Measurements from ENCODE around the gene POU2AF3. TPM values are rescaled to one million over a fixed set of nuclear protein-coding genes. Genes with fewer than 3 reads are reported as not detected.
A peak's percentile ranks its signal among the peaks of the same experiment; 100 is the strongest.

The POU2AF3 gene
- total RNA-seq, 4 donors from 2014 or later: 0.50 to 4.7 (median 0.84) TPM; not detected in 1

DNA sequence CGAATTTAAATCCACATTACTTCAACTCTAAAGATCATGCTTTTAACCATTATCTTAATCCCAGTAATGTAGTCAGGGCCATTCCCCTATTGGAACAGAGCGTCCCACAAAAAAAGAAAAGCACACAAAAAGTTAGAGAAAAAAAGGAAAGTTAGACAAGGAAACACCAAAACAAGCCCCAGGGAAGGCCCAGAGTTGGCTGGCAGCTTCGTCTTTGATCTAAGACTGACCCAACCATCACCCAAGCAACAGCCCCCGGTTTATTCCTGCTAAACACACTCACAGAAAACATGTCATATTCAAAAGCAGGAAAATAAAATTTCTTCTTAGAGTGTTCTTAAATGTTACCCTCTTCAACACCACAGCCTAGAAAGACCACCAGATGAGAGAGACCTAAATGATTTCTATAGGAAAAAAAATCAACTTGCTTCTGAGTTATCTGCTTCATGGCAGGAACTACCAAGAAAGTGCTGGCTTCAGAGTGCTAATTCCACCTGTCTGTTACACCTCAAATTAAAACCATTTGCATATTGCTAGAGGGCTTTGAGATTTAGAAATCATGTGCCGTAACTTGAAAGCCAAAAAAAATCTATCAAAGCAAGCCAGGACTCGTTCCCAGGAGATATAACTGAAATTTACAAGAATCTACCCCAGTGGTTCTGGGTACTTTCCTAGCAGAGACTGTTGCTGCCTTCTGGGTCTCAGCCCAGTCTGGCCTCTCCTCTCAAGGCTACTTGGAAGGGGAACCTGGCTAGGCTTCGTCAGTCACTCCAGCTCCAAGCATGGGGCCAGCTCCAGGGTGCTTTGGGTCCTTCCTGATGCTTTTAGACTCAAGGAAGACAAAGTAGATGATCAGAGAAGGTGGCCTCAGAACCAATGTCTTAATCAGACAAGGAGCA, 31.2 kb downstream of the POU2AF3 start:
- no peak for DNase-seq (ENCODE audit: low spot score)
- TF ChIP-seq, protein P1, sequence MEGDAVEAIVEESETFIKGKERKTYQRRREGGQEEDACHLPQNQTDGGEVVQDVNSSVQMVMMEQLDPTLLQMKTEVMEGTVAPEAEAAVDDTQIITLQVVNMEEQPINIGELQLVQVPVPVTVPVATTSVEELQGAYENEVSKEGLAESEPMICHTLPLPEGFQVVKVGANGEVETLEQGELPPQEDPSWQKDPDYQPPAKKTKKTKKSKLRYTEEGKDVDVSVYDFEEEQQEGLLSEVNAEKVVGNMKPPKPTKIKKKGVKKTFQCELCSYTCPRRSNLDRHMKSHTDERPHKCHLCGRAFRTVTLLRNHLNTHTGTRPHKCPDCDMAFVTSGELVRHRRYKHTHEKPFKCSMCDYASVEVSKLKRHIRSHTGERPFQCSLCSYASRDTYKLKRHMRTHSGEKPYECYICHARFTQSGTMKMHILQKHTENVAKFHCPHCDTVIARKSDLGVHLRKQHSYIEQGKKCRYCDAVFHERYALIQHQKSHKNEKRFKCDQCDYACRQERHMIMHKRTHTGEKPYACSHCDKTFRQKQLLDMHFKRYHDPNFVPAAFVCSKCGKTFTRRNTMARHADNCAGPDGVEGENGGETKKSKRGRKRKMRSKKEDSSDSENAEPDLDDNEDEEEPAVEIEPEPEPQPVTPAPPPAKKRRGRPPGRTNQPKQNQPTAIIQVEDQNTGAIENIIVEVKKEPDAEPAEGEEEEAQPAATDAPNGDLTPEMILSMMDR (IDR thresholded peaks at IDR 0.05): no peak
- ATAC-seq (ENCODE audit: low FRiP score): peak; percentile 47

- TF ChIP-seq, protein P1 (IDR thresholded peaks at IDR 0.05): no peak
- no peak for ATAC-seq (ENCODE audit: low FRiP score)
- no peak for DNase-seq (ENCODE audit: low spot score)
Observed at GRCh38 chr11:111330234-111330893, 32.0 kb downstream of the POU2AF3 start.

- TF ChIP-seq, protein P1 (IDR thresholded peaks at IDR 0.05): no peak
- DNase-seq (ENCODE audit: low spot score): no peak
- ATAC-seq (ENCODE audit: low FRiP score): peak; percentile 50
Observed at GRCh38 chr11:111331711-111332479, 33.5 kb downstream of the POU2AF3 start.

DNA sequence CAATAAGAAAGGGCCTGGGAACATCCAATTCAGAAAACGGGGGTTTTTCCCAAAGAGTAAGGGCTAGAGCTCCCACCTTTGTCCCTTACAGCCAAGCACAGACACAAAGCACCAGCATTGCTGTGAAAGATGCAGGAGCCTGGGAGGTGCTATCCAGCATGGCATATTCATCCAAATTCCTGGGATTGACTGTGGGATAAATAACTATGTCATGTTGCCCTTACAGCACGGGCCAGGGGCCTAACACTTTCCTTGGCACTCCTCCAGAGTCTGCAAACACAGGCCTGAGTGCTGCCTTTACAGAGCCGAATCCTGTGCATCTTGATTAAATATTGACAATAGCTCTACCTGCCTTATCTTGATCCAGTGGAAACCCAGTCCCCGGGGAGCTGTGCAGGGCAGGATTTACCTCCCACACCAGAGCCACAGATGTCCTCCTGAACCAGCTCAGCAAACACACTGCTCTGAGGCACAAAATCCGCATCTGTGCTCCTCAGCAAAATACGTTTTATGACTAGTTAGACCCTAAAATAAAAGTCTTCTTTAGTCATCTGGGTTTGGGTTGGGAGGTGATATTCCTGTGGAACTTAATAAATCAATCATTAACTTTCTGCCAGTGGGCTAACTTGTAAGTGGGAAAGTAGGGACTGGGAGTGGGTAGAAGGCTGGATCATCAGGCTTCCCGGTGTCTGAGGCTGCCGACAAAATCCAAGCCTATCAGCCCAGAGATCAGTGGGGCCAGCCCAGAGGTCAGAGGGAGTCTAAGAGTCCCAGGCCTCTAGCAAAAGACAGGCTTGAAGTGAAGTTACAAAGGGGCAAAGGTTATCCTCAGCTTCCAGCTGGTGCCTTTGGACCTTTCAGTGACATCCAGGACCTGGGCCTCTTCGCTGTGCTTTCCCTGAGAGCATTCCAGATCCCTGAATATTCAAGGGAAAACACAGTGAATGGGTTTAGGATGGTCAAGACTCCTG, 36.5 kb downstream of the POU2AF3 start:
- TF ChIP-seq, protein P1 (IDR thresholded peaks at IDR 0.05): no peak
- no peak for ATAC-seq (ENCODE audit: low FRiP score)
- no peak for DNase-seq (ENCODE audit: low spot score)

DNA sequence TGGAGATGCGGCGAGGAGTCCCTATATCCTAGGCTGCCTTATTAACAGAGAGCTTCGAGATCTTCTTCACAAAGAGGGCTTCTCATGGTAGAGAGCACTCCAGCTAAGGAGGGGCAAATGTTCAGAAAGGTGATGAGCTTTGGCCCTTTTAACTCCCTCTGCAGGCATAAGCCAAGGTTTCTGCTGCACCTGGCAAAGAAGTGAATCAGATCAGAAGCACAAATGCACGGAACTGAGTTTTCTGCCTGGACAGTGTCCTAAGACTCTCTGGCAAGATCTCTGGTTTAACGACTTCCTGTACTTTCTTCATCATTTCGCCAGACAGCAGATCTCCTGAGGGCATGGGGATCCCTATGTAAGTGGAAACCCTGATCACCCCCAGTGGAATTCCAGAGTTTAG, 37.2 kb downstream of the POU2AF3 start:
- TF ChIP-seq, protein P1 (IDR thresholded peaks at IDR 0.05): no peak
- DNase-seq (ENCODE audit: low spot score): no peak
- ATAC-seq (ENCODE audit: low FRiP score): no peak

- no peak for ATAC-seq (ENCODE audit: low FRiP score)
Observed at GRCh38 chr11:111336062-111336461, 37.7 kb downstream of the POU2AF3 start.

More at GRCh38 chr11:111336062-111336461, 37.7 kb downstream of the POU2AF3 start:
- DNase-seq (ENCODE audit: low spot score): no peak
- TF ChIP-seq, protein P1 (IDR thresholded peaks at IDR 0.05): no peak
